ENCODE data around the gene TASOR2.

Gene TASOR2

DNA sequence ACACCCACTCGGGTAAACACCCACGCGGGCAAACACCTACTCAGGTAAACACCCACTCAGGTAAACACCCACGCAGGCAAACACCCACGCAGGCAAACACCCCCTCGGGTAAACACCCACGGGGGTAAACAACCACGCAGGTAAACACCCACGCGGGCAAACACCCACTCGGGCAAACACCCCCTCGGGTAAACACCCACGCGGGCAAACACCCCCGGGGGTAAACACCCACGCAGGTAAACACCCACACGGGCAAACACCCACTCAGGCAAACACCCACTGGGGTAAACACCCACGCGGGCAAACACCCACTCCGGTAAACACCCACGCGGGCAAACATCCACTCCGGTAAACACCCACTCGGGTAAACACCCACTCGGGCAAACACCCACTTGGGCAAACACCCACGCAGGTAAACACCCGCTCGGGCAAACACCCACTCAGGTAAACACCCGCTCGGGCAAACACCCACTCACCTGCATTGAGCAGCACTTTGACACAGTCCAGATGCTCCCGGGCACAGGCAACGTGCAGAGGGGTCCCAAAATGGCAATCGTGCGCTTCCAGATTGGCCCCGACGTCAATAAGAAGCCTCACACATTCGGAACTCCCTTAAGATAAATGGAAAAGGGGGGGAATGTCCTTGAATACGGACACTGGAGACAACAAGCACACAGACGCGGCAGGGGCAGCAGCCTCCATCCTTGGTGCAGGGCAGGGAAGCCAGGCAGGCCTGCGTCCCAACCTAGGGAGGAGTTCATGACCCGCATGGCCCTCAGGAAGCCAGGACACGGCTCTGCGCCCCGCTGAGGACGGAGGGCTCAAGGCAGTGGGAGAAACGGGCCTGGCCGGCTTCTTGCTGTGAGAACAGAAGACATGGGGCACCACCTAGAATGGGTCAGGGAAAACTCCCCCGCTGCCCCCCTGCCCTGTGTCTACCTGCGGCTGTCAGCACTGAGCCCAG lies 35.9 kb upstream of the TASOR2 start:
- no peak for TF ChIP-seq GATA2 (IDR thresholded peaks at IDR 0.05; ENCODE audit: low read depth, low read length)
- no peak for TF ChIP-seq GATA3 (IDR thresholded peaks at IDR 0.05; ENCODE audit: low read depth, low read length)

DNA sequence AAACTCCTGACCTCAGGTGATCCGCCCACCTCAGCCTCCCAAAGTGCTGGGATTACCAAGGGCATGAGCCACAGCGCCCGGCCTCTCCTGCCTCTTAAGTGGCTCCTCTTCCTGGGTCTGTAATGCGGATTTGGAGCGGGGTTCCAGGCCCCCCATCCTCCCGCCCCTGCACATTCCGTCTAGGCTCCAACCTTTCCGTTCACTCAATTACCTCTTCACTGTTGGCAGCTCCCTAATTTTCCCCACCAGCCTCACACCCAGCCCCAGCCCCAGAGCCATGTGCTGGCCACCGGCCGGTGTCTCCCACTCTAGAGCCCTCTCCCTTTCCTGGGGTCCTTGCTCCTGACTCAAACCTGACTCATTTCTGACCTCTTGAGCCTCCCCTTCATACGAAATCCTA lies 34.9 kb upstream of the TASOR2 start:
- TF ChIP-seq GATA2 (IDR thresholded peaks at IDR 0.05; ENCODE audit: low read depth, low read length): no peak

DNA sequence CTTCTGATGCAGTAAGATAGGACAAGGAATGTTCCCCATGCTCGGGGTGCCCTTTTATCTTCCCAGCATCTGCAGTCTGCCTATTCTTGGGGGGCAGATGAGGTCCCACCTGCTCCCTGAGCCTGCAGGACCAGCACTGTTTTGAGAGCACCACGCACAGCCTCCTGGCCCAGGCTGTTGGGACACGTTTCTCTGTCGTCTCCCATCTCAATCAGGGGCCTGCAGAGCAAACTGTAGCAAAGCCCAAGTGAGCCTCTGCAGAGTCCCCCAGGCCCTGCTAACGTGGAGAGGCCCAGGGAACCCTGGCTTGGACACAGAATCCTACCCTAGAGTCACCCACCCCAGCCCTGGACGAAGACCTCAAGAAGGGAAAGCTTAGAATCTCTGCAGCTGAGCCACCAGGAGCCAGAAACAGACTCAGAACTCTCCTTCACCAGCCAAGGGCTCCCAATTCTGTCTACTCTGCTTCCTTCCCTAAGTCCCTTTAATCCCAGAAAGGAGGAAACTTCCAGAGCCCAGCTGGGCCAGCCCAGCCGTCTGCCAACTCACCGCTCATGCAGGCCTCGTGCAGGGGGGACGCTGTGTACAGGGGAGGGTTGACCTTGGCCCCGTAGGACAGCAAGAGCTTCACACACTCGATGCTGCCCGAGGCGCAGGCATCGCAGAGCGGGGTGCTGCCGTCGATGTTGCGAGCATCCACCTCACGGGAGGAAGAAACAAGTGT lies 33.8 kb upstream of the TASOR2 start:
- TF ChIP-seq GATA3 (IDR thresholded peaks at IDR 0.05; ENCODE audit: low read depth, low read length) (no peak), GATA2 (IDR thresholded peaks at IDR 0.05; ENCODE audit: low read depth, low read length) (no peak)

DNA sequence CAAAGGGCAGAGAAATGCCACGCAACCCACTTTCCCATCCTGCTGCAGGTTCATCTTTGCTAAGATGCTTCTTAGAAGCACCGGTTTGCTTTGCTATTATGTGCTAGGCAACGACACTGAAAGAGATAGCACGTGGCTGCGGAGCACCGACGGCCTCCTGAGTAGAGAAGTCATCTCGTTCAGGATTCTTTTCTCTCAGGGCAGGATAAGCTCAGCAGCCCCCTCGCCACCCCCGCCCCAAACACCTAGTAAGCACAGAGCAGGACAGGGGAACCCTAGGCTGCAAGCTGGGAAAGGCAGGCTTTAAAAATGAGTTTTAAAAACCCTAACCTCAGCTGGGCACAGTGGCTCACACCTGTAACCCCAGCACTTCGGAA lies 33.3 kb upstream of the TASOR2 start:
- no peak for TF ChIP-seq GATA3 (IDR thresholded peaks at IDR 0.05; ENCODE audit: low read depth, low read length)
- no peak for TF ChIP-seq GATA2 (IDR thresholded peaks at IDR 0.05; ENCODE audit: low read depth, low read length)

DNA sequence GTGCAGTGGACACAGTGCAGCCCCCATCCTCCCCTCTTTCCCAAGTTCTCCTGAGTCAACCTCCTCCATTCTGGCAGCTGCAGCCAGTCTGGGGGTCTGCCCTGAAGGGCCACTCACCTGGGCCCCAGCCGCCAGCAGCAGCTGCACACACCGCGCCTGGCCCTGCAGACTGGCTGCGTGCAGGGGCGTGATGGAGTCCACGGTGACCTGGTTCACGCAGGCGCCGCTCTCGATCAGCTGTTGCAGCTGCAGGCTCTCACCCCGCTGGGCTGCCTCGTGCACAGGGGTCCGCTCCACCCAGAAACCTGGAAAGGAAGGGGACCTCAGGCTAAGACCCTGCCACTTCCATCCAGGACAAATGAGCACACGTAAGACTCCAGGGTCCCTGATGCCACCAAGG lies 31.9 kb upstream of the TASOR2 start:
- no peak for TF ChIP-seq GATA2 (IDR thresholded peaks at IDR 0.05; ENCODE audit: low read depth, low read length)
- no peak for TF ChIP-seq GATA3 (IDR thresholded peaks at IDR 0.05; ENCODE audit: low read depth, low read length)

DNA sequence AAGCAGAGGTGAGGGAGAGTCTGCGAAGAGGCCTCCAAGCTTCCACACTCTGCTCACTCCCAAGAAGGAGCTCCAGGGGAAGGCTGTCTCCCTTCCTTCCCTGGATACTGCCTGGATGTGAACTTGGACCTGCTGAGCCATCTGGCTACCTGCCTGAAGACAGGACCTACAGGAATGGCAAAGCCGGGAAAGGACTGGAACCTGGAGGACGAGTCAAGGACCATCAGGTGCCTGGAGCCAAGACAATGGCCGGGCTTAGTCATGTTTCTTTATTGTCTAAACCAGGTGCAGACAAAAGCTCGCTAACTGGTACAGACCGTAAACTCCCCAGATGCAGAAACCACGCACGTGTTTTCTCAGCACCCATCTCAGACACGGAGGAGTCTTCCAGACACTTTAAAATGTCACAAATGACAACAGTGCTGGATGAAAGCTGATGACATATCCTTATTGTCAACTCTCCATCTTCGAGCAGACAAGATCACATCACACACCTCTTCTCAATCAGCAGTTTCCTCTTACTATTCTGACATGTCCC lies 30.4 kb upstream of the TASOR2 start:
- TF ChIP-seq GATA2 (IDR thresholded peaks at IDR 0.05; ENCODE audit: low read depth, low read length) (no peak), GATA3 (IDR thresholded peaks at IDR 0.05; ENCODE audit: low read depth, low read length) (no peak)

DNA sequence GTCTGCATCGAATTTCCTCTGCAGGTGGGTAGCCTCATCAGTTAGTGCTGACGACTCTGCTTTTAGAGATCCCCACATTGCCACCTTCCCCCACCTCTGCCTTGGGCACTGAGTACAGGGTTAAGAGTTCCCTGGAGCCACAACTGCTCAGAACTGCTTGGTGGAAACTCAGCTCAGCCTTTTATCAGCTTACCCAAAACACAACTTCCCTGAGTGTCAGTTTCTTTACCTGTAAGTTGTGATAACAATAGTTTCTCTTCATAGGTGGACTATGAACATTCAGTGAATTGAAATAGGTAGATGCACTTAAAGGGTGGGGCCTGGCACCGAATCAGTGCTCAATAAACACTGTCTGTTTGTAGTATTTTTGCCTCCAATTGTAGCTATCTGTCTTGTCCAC lies 29.5 kb upstream of the TASOR2 start:
- TF ChIP-seq GATA3 (IDR thresholded peaks at IDR 0.05; ENCODE audit: low read depth, low read length): no peak
- TF ChIP-seq GATA2 (IDR thresholded peaks at IDR 0.05; ENCODE audit: low read depth, low read length): no peak

DNA sequence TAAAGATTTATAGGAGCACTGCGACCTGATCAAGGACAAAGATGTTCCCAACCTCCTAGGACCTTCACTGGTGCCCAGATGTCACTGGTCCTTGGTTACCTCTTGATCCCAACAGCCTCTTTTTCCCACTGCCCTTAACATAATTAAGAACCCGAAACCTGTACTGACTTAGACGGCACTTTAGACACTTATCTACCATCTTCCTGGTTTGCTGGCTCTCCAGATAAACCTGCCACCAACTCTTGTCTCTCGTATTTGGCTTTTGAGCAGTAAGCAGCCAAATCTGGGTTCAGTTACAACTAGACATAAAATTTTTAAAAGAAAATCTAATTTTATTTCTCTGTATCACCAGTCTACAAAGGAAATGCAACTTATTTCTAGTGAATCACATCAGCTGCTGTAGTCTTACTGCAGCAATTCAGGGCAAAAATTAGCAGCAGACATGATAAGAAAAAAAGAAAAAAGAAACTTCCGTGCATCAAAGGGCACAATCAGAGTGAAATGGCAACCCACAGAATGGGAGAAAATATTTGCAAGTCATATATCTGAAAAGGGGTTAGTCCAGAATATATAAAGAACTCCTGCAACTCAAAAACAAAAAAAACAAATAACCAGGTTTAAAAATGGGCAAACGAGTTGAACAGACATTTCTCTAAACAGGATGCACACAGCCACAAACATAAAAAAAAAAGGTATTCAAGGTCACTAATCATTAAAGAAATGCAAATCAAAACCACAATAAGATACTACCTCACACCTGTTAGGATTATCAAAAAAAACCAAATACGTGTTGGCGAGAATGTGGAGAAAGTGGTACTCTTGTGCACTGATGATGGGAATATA lies 27.7 kb upstream of the TASOR2 start:
- TF ChIP-seq GATA2 (IDR thresholded peaks at IDR 0.05; ENCODE audit: low read depth, low read length) (no peak), GATA3 (IDR thresholded peaks at IDR 0.05; ENCODE audit: low read depth, low read length) (no peak)

DNA sequence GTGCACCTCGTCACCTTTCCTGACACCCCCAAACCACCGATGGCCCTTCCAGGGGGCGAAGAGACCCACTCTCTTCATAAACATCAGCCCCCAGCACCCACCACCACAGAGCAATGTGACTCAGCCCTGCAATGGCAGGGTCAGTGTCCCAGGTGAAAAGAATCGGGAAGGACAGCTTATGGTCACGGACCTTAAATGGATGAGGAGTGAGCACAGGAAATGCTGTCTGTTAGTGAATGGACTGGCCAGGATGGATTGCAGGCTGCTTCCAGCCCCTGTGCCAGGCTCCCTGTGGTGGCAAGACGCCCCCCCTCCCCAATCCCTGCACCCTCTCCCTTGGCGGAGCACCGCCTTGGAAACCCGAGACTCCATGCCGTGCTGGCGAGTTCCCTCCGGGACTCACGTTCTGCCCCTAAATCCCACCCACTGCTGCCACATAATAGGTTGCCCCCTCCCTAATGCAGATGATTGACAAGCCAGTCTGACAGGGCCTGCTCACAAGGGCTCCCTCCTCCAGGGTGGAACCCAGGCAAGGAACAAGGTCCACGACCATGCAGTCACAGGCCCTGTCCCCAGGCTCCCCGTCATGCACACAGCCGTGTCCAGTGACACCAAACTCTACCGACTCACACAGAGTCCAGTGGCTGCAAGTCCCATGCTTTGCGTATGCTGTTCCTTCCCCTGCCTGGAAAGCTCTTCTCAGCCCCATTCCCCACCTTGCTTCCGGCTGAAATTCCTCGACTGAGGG lies 25.6 kb upstream of the TASOR2 start:
- TF ChIP-seq GATA3 (IDR thresholded peaks at IDR 0.05; ENCODE audit: low read depth, low read length): no peak
- TF ChIP-seq GATA2 (IDR thresholded peaks at IDR 0.05; ENCODE audit: low read depth, low read length): no peak

DNA sequence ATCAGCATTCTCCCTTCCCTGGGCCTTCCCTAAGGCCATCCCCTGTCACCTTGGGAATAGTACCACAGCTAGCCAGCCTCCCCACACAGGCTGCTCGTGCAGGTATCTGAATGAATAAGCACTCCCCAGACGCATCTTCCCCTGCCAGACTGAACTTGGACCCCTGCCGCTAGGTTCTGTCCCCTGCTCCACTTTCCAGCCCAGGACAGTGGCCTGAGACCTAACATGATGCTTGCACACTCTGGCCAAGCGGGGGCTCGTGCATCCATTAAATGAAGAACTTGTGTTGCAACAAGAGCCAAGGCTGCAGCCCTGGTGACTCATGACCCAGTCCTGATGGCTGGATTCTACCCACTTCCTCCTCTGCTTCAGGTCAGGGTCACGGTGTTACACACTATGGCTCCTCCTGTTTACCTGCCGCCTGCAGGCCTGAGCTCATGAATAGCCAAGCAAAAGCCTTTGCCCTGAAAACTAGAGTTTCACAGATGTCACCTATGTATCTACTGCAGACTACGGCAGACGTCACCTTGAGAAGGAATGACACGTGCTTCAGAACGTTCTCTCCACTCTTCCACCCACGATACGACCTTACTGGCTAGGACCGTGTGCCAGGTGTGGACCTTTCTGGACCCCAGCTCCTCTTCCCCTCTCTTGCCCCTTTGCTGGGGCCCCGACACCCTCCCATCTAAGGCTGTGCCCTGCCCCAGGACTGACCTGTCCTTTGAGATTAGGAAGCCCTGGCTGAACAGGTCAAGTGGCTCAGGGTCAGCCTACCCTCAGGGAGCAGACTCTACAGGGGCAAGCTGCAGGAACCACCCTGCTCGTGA lies 24.7 kb upstream of the TASOR2 start:
- TF ChIP-seq GATA3 (IDR thresholded peaks at IDR 0.05; ENCODE audit: low read depth, low read length) (no peak), GATA2 (IDR thresholded peaks at IDR 0.05; ENCODE audit: low read depth, low read length) (no peak)

DNA sequence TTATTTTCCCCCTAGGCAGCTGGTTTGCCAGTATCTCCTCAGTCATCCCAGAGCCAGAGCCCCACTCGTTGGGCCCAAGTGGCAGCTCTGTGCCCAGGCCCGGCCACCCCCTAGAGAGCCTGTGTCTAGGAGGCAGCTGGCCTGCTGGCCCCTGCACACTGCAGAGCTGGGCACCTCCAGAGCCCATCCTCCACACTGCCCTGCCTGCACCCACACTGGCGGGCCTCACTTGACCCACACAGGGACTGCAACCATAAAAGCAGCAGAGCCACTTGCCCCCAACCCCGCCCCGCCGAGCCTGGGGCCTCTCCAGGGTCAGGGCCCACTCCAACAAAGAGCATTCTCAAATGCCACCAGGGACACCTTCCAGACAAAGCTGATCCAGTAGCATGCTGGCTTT lies 23.6 kb upstream of the TASOR2 start:
- no peak for TF ChIP-seq GATA2 (IDR thresholded peaks at IDR 0.05; ENCODE audit: low read depth, low read length)
- TF ChIP-seq GATA3 (IDR thresholded peaks at IDR 0.05; ENCODE audit: low read depth, low read length): no peak

DNA sequence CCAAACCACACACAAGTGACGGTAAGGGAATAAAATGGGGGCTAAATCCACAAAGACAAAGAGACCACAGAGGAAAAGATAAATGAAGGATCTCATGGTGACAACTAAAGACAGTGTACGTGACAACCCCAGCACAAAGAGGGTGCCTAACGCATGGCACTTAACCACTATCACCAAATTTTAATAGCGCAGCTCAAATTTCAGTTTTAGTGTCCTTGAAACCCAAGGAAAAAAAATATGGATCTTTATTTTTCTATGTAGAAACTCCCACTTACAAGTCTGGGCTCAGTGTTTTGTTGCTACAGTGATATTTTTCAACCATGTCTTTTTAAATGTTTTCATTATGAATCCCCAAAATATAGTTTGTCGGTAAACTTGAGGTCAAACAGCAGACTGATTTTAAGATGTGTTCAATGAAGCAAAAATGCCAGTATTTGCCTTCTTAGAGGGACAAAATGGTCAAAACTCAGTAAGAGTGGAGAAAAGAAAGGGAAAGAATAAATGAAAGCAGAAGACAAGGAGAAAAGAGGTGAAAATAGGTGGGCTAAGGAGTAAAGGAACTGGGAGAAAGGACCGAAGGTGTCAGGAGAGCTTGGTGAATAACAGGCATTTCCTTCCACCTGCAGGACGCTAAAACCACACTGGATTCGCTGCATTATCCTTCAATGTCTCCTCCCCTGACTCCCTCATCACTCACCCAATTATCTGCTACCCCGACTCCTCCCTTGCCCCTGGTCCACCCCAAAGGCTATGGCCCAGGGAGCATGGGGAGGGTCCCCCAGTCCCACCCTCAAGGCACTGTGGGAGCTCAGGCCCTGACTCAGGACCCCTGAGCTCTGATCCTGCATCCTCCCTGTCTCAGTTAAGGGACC lies 21.7 kb upstream of the TASOR2 start:
- no peak for TF ChIP-seq GATA2 (IDR thresholded peaks at IDR 0.05; ENCODE audit: low read depth, low read length)
- TF ChIP-seq GATA3 (IDR thresholded peaks at IDR 0.05; ENCODE audit: low read depth, low read length): no peak

Measured in SH-SY5Y (cell line).